ENCODE data around the gene RNF7.

DNA sequence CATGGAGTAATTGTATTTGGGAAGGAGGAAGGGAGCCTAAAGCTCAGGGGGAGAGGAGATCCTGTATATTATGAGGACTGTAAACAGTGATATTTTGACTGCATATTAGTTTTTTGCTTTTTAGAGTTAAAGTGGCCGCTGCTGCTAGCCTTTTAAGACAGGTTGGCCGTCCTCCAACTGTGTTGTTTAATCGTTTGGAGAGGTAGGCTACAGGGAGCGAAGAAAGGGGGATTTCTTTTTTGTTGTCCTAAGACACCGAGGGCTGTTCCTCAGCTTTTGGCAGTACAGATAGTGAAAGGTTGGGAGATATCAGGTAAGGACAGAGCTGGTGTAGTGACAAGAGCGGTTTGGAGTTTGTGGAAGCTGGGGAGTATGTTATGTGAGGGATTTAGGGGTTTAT is 38.2 kb upstream of the RNF7 start:
- TF ChIP-seq EZH2 (IDR thresholded peaks at IDR 0.05; ENCODE audit: borderline replicate concordance, low read depth, low read length) (no peak), MIER1 (IDR thresholded peaks at IDR 0.05; ENCODE audit: low read depth) (no peak), SMARCA4 (IDR thresholded peaks at IDR 0.05) (0 out of 2 replicates have a peak, but pooled peaks have one; percentile 22), ZNF324 (CRISPR knock-in tag; IDR thresholded peaks at IDR 0.05) (no peak), JUNB (CRISPR knock-in tag; conservative IDR thresholded peaks at IDR 0.05) (no peak), FOS (IDR thresholded peaks at IDR 0.05; ENCODE audit: extremely low read depth, insufficient read length) (no peak), EP300 (IDR thresholded peaks at IDR 0.05; ENCODE audit: low read length) (no peak)
- TF ChIP-seq, protein P1, sequence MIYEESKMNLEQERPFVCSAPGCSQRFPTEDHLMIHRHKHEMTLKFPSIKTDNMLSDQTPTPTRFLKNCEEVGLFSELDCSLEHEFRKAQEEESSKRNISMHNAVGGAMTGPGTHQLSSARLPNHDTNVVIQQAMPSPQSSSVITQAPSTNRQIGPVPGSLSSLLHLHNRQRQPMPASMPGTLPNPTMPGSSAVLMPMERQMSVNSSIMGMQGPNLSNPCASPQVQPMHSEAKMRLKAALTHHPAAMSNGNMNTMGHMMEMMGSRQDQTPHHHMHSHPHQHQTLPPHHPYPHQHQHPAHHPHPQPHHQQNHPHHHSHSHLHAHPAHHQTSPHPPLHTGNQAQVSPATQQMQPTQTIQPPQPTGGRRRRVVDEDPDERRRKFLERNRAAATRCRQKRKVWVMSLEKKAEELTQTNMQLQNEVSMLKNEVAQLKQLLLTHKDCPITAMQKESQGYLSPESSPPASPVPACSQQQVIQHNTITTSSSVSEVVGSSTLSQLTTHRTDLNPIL (CRISPR knock-in tag; IDR thresholded peaks at IDR 0.05): no peak
- TF ChIP-seq, protein P2, sequence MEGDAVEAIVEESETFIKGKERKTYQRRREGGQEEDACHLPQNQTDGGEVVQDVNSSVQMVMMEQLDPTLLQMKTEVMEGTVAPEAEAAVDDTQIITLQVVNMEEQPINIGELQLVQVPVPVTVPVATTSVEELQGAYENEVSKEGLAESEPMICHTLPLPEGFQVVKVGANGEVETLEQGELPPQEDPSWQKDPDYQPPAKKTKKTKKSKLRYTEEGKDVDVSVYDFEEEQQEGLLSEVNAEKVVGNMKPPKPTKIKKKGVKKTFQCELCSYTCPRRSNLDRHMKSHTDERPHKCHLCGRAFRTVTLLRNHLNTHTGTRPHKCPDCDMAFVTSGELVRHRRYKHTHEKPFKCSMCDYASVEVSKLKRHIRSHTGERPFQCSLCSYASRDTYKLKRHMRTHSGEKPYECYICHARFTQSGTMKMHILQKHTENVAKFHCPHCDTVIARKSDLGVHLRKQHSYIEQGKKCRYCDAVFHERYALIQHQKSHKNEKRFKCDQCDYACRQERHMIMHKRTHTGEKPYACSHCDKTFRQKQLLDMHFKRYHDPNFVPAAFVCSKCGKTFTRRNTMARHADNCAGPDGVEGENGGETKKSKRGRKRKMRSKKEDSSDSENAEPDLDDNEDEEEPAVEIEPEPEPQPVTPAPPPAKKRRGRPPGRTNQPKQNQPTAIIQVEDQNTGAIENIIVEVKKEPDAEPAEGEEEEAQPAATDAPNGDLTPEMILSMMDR (IDR thresholded peaks at IDR 0.05 in 2 of 3, conservative IDR thresholded peaks at IDR 0.05 in 1 of 3; ENCODE audit: insufficient read depth in 2 of 3, low read depth in 1 of 3, low read length in 3 of 3): no peak

Data from K562 (cell line).